IMR-90 (cell line): ENCODE data around the gene SLC30A1. TPM values are rescaled to one million over a fixed set of nuclear protein-coding genes. Genes with fewer than 3 reads are reported as not detected.

Experiments
- ATAC-seq: fragments of 200-7000 bp; cut with Tn5 transposase; 2 replicates; pipeline ENCODE4 v1.9.1; 2020; ENCODE audit warnings: low read depth, mild to moderate bottlenecking, moderate library complexity
- BruUV-seq: library from RNA; stranded (reverse); fragments of 400-500 nt; replicated peaks from 2 replicates; lab custom pipeline; 2021; lab: Mats Ljungman, UMichigan
- CTCF ChIA-PET: fragments of 300-600 bp; formaldehyde crosslinking; extraction: SDS; loops from one replicate; lab custom pipeline; 2021; ENCODE audit warnings: antibody characterized with exemption; lab: Yijun Ruan, JAX
- POLR2A ChIA-PET: fragments of 300-600 bp; sonication (Branson Sonifier 250); formaldehyde crosslinking; loops from one replicate; lab custom pipeline; 2022; ENCODE audit warnings: antibody characterized with exemption; ENCODE audit not compliant: unreplicated experiment; lab: Charles Lee
- DNase-seq: peaks from one replicate; pipeline ENCODE4 v3.0.0; 2013
- H2AFZ ChIP-seq: replicated peaks from 2 replicates; pipeline ENCODE3; 2013; ENCODE audit warnings: low read length, mild to moderate bottlenecking; ENCODE audit not compliant: poor library complexity
- H2AK5ac ChIP-seq: 2 replicates; pipeline ENCODE4 v1.6.1; 2013; ENCODE audit warnings: low read depth, low read length, inconsistent platforms
- H2AK9ac ChIP-seq: replicated peaks from 2 replicates; pipeline ENCODE3; 2013; ENCODE audit warnings: mild to moderate bottlenecking, low read depth, low read length, moderate library complexity; ENCODE audit not compliant: poor library complexity
- H2BK120ac ChIP-seq: 2 replicates; pipeline ENCODE4 v1.6.1; 2013; ENCODE audit warnings: low read depth, low read length, inconsistent platforms
- H2BK15ac ChIP-seq: 3 replicates; pipeline ENCODE4 v1.6.1; 2013; ENCODE audit warnings: low read depth, low read length, inconsistent platforms
- H2BK20ac ChIP-seq: 2 replicates; pipeline ENCODE4 v1.6.1; 2013; ENCODE audit warnings: low read depth, mild to moderate bottlenecking, inconsistent platforms, low read length, moderate library complexity
- H2BK5ac ChIP-seq: 2 replicates; pipeline ENCODE4 v1.6.1; 2013; ENCODE audit warnings: mild to moderate bottlenecking, low read depth, low read length, inconsistent platforms; ENCODE audit not compliant: poor library complexity, severe bottlenecking
- H3K14ac ChIP-seq: replicated peaks from 2 replicates; pipeline ENCODE4 v1.6.1; 2013; ENCODE audit warnings: low read depth, low read length, inconsistent platforms
- H3K18ac ChIP-seq: 2 replicates; pipeline ENCODE4 v1.6.1; 2013; ENCODE audit warnings: low read depth, low read length, control low read depth
- H3K23ac ChIP-seq: 2 replicates; pipeline ENCODE4 v1.6.1; 2013; ENCODE audit warnings: low read depth, low read length, inconsistent platforms
- H3K27ac ChIP-seq: 2 replicates; pipeline ENCODE4 v1.5.1; 2013; ENCODE audit warnings: mild to moderate bottlenecking, control low read depth, low read length; ENCODE audit not compliant: insufficient read depth
- H3K27me3 ChIP-seq: 2 replicates; pipeline ENCODE4 v1.6.1; 2013; ENCODE audit warnings: low read length; ENCODE audit not compliant: control insufficient read depth, insufficient read depth
- H3K36me3 ChIP-seq: 2 replicates; pipeline ENCODE4 v1.6.1; 2013; ENCODE audit warnings: low read length, mixed read lengths; ENCODE audit not compliant: control insufficient read depth, insufficient read depth
- H3K4ac ChIP-seq: 2 replicates; pipeline ENCODE4 v1.6.1; 2013; ENCODE audit warnings: low read depth, low read length, inconsistent platforms
- H3K4me1 ChIP-seq: 2 replicates; pipeline ENCODE4 v1.6.1; 2013; ENCODE audit warnings: low read length, mixed read lengths; ENCODE audit not compliant: control insufficient read depth, insufficient read depth
- H3K4me2 ChIP-seq: 2 replicates; pipeline ENCODE4 v1.6.1; 2013; ENCODE audit warnings: low read depth, mild to moderate bottlenecking, control low read depth, low read length, moderate library complexity
- H3K4me3 ChIP-seq: 2 replicates; pipeline ENCODE4 v1.5.1; 2013; ENCODE audit warnings: low read depth, mild to moderate bottlenecking, control low read depth, low read length, moderate library complexity; ENCODE audit not compliant: insufficient read depth
- H3K56ac ChIP-seq: 2 replicates; pipeline ENCODE4 v1.6.1; 2013; ENCODE audit warnings: low read length, inconsistent platforms; ENCODE audit not compliant: insufficient read depth; ENCODE audit errors: extremely low read depth
- H3K79me1 ChIP-seq, 2 experiments: 2 replicates each; pipeline ENCODE4 v1.6.1; 2013; ENCODE audit warnings: low read length in 2 of 2, inconsistent platforms in 1 of 2, low read depth in 1 of 2
- H3K9ac ChIP-seq: 2 replicates; pipeline ENCODE4 v1.6.1; 2013; ENCODE audit warnings: low read depth, low read length, control low read depth
- H3K9me1 ChIP-seq: 2 replicates; pipeline ENCODE4 v1.6.1; 2013; ENCODE audit warnings: low read length, inconsistent platforms; ENCODE audit not compliant: insufficient read depth
- H3K9me3 ChIP-seq: 2 replicates; pipeline ENCODE4 v1.6.1; 2013; ENCODE audit warnings: low read length; ENCODE audit not compliant: control insufficient read depth, insufficient read depth
- H4K20me1 ChIP-seq: 2 replicates; pipeline ENCODE4 v1.6.1; 2013; ENCODE audit warnings: low read length, inconsistent platforms; ENCODE audit not compliant: insufficient read depth
- H4K5ac ChIP-seq: 2 replicates; pipeline ENCODE4 v1.6.1; 2013; ENCODE audit warnings: mild to moderate bottlenecking, low read depth, low read length, control low read depth
- H4K8ac ChIP-seq, 2 experiments: 2 replicates each; pipeline ENCODE4 v1.6.1; 2013; ENCODE audit warnings: low read depth in 2 of 2, low read length in 2 of 2, control low read depth in 1 of 2, inconsistent platforms in 1 of 2
- H4K91ac ChIP-seq: 2 replicates; pipeline ENCODE4 v1.6.1; 2013; ENCODE audit warnings: low read depth, low read length, inconsistent platforms; ENCODE audit not compliant: insufficient read depth
- CEBPB ChIP-seq: IDR thresholded peaks from 2 replicates; pipeline ENCODE4 v1.6.1; 2012; ENCODE audit warnings: low read depth, low read length, improper control_type of control experiment
- FOS ChIP-seq: fragments of 150-350 bp; IDR thresholded peaks from 2 replicates; pipeline ENCODE4 v1.6.1; 2016; ENCODE audit warnings: low read depth, low read length
- MAFK ChIP-seq: IDR thresholded peaks from 2 replicates; pipeline ENCODE4 v1.6.1; 2012; ENCODE audit warnings: low read depth, low read length, improper control_type of control experiment
- MAZ ChIP-seq: IDR thresholded peaks from 2 replicates; pipeline ENCODE4 v1.6.1; 2012; ENCODE audit warnings: low read depth, mild to moderate bottlenecking, low read length, improper control_type of control experiment, moderate library complexity, borderline replicate concordance
- NFE2L2 ChIP-seq: fragments of 150-350 bp; IDR thresholded peaks from 2 replicates; pipeline ENCODE4 v1.6.1; 2016; ENCODE audit warnings: low read depth, mild to moderate bottlenecking, low read length
- RCOR1 ChIP-seq: IDR thresholded peaks from 2 replicates; pipeline ENCODE4 v1.6.1; 2012; ENCODE audit warnings: mild to moderate bottlenecking, low read length, improper control_type of control experiment; ENCODE audit not compliant: insufficient replicate concordance
- RFX5 ChIP-seq: IDR thresholded peaks from 2 replicates; pipeline ENCODE4 v1.8.0; 2012; ENCODE audit warnings: low read depth, mild to moderate bottlenecking, low read length, moderate library complexity
- USF2 ChIP-seq: fragments of 150-350 bp; IDR thresholded peaks from 2 replicates; pipeline ENCODE4 v1.6.1; 2017; ENCODE audit warnings: mild to moderate bottlenecking, antibody characterized with exemption, low read length, low read depth
- WGBS, 2 experiments: methylation state at CpG; one replicate each; pipeline versions ENCODE4 v1.1.5 to v1.1.7; 2013; ENCODE audit warnings: missing lambda C conversion rate in 2 of 2; ENCODE audit not compliant: insufficient read length in 1 of 2; ENCODE audit errors: extremely low coverage in 2 of 2; 5-methylcytosine and 5-hydroxymethylcytosine counted together
- dilution Hi-C: fragments of 300-500 bp; cut with HindIII; formaldehyde crosslinking; loops from one replicate; pipeline ENCODE4 v1.14.3; 2018; ENCODE audit warnings: low sequenced_read_pairs; ENCODE audit not compliant: unreplicated experiment
- in situ Hi-C: fragments of 300-500 bp; cut with MboI; formaldehyde crosslinking; loops from 3 replicates; pipeline ENCODE4 v1.14.3; 2019; ENCODE audit warnings: low sequenced_read_pairs, inconsistent platforms, mixed read lengths
- intact Hi-C: fragments of 100-400 bp; cut with micrococcal nuclease; formaldehyde crosslinking; loops from 2 replicates; pipeline ENCODE4 v1.10.0; 2022
- polyA plus RNA-seq, 3 experiments: library from polyadenylated mRNA; depleted of rRNA; stranded (reverse); fragments of >200 nt; gene quantifications; 2 replicates each; pipeline ENCODE4 v1.2.3, GENCODE V29; 2012; ENCODE audit warnings: low replicate concordance in 1 of 3
- total RNA-seq: library from RNA; depleted of rRNA; stranded (reverse); fragments of >200 nt; gene quantifications from 2 replicates; pipeline ENCODE4 v1.2.3, GENCODE V29; 2012

Gene SLC30A1
- total and polyA plus RNA-seq, 2 of the 4 experiments (the other 2 are of a cell fraction): 5.4 to 8.4 TPM

GRCh38 chr1:211546543-211546942 lies 32.4 kb downstream of the SLC30A1 start:
- Histone ChIP-seq H2BK5ac (no peak overlapping the region), H3K27me3 (peaks cover 2% of the 10 kb centered on the region; the same call in 1 of the 2 replicates), H3K4me2 (no peak overlapping the region), H3K27ac (no peak overlapping the region), H3K4me1 (no peaks in the 10 kb centered on the region), H3K14ac (no peak overlapping the region), H3K18ac (no peak overlapping the region), H2BK20ac (no peak overlapping the region), H3K4me3 (no peak overlapping the region), H3K4ac (no peak overlapping the region), H2BK15ac (no peak overlapping the region), H3K79me1 (no peaks in the 10 kb centered on the region), H3K36me3 (no peaks in the 10 kb centered on the region), H2AFZ (no peak overlapping the region), H3K23ac (no peak overlapping the region), H4K8ac (no peak overlapping the region), H3K56ac (no peak overlapping the region), H2BK120ac (no peak overlapping the region), H2AK5ac (no peak overlapping the region), H4K5ac (no peak overlapping the region), H3K9ac (no peak overlapping the region), H3K9me3 (no peaks in the 10 kb centered on the region), H4K20me1 (no peaks in the 10 kb centered on the region), H2AK9ac (no peak overlapping the region), H3K9me1 (no peaks in the 10 kb centered on the region), H4K91ac (no peak overlapping the region)
- TF ChIP-seq USF2 (no peak), MAZ (no peak), RCOR1 (no peak), NFE2L2 (no peak), FOS (no peak), CEBPB (no peak), MAFK (no peak), RFX5 (no peak)
- in situ Hi-C loops: no loop called here
- no peak for DNase-seq
- intact Hi-C loops: no loop called here
- CTCF ChIA-PET: interaction anchor here (0.6 kb wide), 1 partner anchor 234 kb away, joined by 3 read pairs; no protein-coding TSS in a partner anchor
- POLR2A ChIA-PET: no interaction called here
- no peak for ATAC-seq
- BruUV-seq: no TSS peak
- WGBS, 2 experiments: 75 to 100% methylated on average over 1 to 5 of the region's 7 CpGs
- dilution Hi-C loops: no loop called here
